Natural killer cell (primary cell): ENCODE results near the gene EREG. TPM values are rescaled to one million over a fixed set of nuclear protein-coding genes. Genes with fewer than 3 reads are reported as not detected.
"Not testable (repeated sequence)": the region's sequence is repeated elsewhere in the genome, so short reads cannot be mapped to it uniquely, and the experiment has no call there.

ENCODE experiments used
- ATAC-seq, 3 donors: fragments of 150-1000 bp in 2 of 3; fragments of 200-7000 bp in 1 of 3; cut with Tn5 transposase; 1 replicate in 1 of 3; 2 replicates in 2 of 3; pipeline ENCODE4 v1.10.0; 2021; ENCODE audit warnings: mild to moderate bottlenecking in 2 of 3, moderate library complexity in 2 of 3
- DNase-seq, 2 donors: peaks; one replicate each; pipeline versions ENCODE4 v3.0.0 to v3.0.0-alpha.2; 2013 to 2021; ENCODE audit warnings: mixed read lengths in 1 of 2
- H3K27ac ChIP-seq: one replicate; pipeline ENCODE4 v1.5.1; 2013; ENCODE audit warnings: mild to moderate bottlenecking, low read length
- H3K27me3 ChIP-seq: one replicate; pipeline ENCODE4 v1.6.1; 2013; ENCODE audit warnings: low read length; ENCODE audit not compliant: control insufficient read depth, insufficient read depth
- H3K36me3 ChIP-seq: one replicate; pipeline ENCODE4 v1.6.1; 2013; ENCODE audit warnings: low read length; ENCODE audit not compliant: control insufficient read depth, insufficient read depth
- H3K4me1 ChIP-seq: one replicate; pipeline ENCODE4 v1.6.1; 2013; ENCODE audit warnings: low read length; ENCODE audit not compliant: control insufficient read depth, insufficient read depth
- H3K4me3 ChIP-seq: one replicate; pipeline ENCODE4 v1.5.1; 2013; ENCODE audit warnings: low read length
- H3K9me3 ChIP-seq: one replicate; pipeline ENCODE4 v1.6.1; 2013; ENCODE audit warnings: low read length; ENCODE audit not compliant: control insufficient read depth, insufficient read depth
- H3K27ac Mint-ChIP-seq, 2 donors: one replicate each; pipeline ENCODE4 v1.8.0; 2022; ENCODE audit warnings: mild to moderate bottlenecking in 2 of 2, mixed read lengths in 2 of 2, moderate library complexity in 1 of 2
- H3K27me3 Mint-ChIP-seq, 2 donors: one replicate each; pipeline ENCODE4 v1.8.0; 2022; ENCODE audit warnings: low read depth in 2 of 2, mixed read lengths in 2 of 2
- H3K36me3 Mint-ChIP-seq: one replicate; pipeline ENCODE4 v1.8.0; 2022; ENCODE audit warnings: mixed read lengths
- H3K4me1 Mint-ChIP-seq, 2 donors: one replicate each; pipeline ENCODE4 v1.8.0; 2022; ENCODE audit warnings: mixed read lengths in 2 of 2
- H3K4me3 Mint-ChIP-seq: one replicate; pipeline ENCODE4 v1.8.0; 2022; ENCODE audit warnings: mild to moderate bottlenecking, moderate library complexity, mixed read lengths
- H3K9me3 Mint-ChIP-seq, 2 donors: one replicate each; pipeline ENCODE4 v1.8.0; 2022; ENCODE audit warnings: mixed read lengths in 2 of 2
- CTCF ChIP-seq: fragments of 200-600 bp; IDR thresholded peaks from one replicate; pipeline ENCODE4 v1.8.0; 2022; ENCODE audit warnings: antibody characterized with exemption
- WGBS: methylation state at CpG from one replicate; pipeline ENCODE4 v1.1.7; 2013; ENCODE audit warnings: missing lambda C conversion rate; ENCODE audit not compliant: insufficient coverage; 5-methylcytosine and 5-hydroxymethylcytosine counted together
- intact Hi-C: fragments of 100-400 bp; cut with micrococcal nuclease; formaldehyde crosslinking; loops from one replicate; pipeline ENCODE4 v1.14.2; 2022
- total RNA-seq, 4 donors: library from RNA; stranded (reverse); fragments of 120-200 nt in 1 of 4; gene quantifications; one replicate each; pipeline versions ENCODE4 v1.2.3 to v1.2.4, GENCODE V29; 2013 to 2022

The EREG gene
- total RNA-seq, 3 donors from 2014 or later (not counting 1 experiment from before 2014, with no cell fraction given), result 2.3 to 23.3 (median 6.4) TPM

- Histone ChIP-seq H3K4me1 (no peaks in the 10 kb centered on the region), H3K27ac (no peak overlapping the region), H3K36me3 (no peaks in the 10 kb centered on the region), H3K27me3 (peaks cover 2% of the 10 kb centered on the region), H3K9me3 (no peaks in the 10 kb centered on the region), H3K4me3 (no peak overlapping the region)
- Mint-ChIP-seq H3K36me3 (no peaks in the 10 kb centered on the region), H3K27ac (no peak overlapping the region), H3K9me3 (no peaks in the 10 kb centered on the region), H3K4me3 (no peak overlapping the region), H3K4me1 (no peaks in the 10 kb centered on the region), H3K27me3 (peaks cover 0 to 8% of the 10 kb centered on the region in 2 donors)
- peak in 1 of 3 donors; percentile 35 for ATAC-seq
- DNase-seq, result no peak
- 60% methylated on average over 4 of the region's 5 CpGs for WGBS
- no peak for TF ChIP-seq CTCF
- intact Hi-C loops, result no loop called here
Observed at GRCh38 chr4:74335341-74336021, 29.5 kb upstream of the EREG start.

- H3K27ac ChIP-seq, result no peak overlapping the region
- intact Hi-C loops, result no loop called here
- H3K27me3 Mint-ChIP-seq, result peaks cover 0 to 5% of the 10 kb centered on the region in 2 donors
Observed at GRCh38 chr4:74338792-74339333, 26.1 kb upstream of the EREG start.

GRCh38 chr4:74339501-74339900 lies 25.4 kb upstream of the EREG start:
- no peak for TF ChIP-seq CTCF
- Histone ChIP-seq H3K9me3 (peaks cover 9% of the 10 kb centered on the region), H3K4me3 (no peak overlapping the region), H3K27ac (no peak overlapping the region), H3K4me1 (no peaks in the 10 kb centered on the region), H3K27me3 (peaks cover 2% of the 10 kb centered on the region), H3K36me3 (no peaks in the 10 kb centered on the region)
- Mint-ChIP-seq H3K27ac (no peak overlapping the region), H3K4me3 (no peak overlapping the region), H3K36me3 (no peaks in the 10 kb centered on the region), H3K27me3 (peaks cover 0 to under 1% of the 10 kb centered on the region in 2 donors), H3K9me3 (peaks cover 1 to 2% of the 10 kb centered on the region in 2 donors), H3K4me1 (no peaks in the 10 kb centered on the region)
- DNase-seq (no peak), ATAC-seq (no peak)
- intact Hi-C loops, result no loop called here

More at GRCh38 chr4:74338792-74339333, 26.1 kb upstream of the EREG start:
- Histone ChIP-seq H3K9me3 (peaks cover 3% of the 10 kb centered on the region), H3K4me1 (no peaks in the 10 kb centered on the region), H3K27me3 (peaks cover 2% of the 10 kb centered on the region), H3K4me3 (no peak overlapping the region), H3K36me3 (no peaks in the 10 kb centered on the region)
- no peak overlapping the region for H3K27ac Mint-ChIP-seq
- TF ChIP-seq CTCF, result no peak
- no peaks in the 10 kb centered on the region for H3K36me3 Mint-ChIP-seq
- no peaks in the 10 kb centered on the region for H3K4me1 Mint-ChIP-seq
- ATAC-seq, result peak in 1 of 3 donors; percentile 62
- no peak overlapping the region for H3K4me3 Mint-ChIP-seq
- peaks cover 0 to 2% of the 10 kb centered on the region in 2 donors for H3K9me3 Mint-ChIP-seq
- no peak for DNase-seq
- no CpG with 5 or more reads among the region's 4 CpGs for WGBS

GRCh38 chr4:74340421-74340820 lies 24.5 kb upstream of the EREG start:
- H3K27me3 Mint-ChIP-seq, H3K9me3 Mint-ChIP-seq, ATAC-seq, intact Hi-C loops, H3K27ac ChIP-seq, H3K36me3 ChIP-seq, H3K27ac Mint-ChIP-seq, H3K27me3 ChIP-seq, H3K4me1 Mint-ChIP-seq, DNase-seq, H3K4me3 Mint-ChIP-seq, H3K4me3 ChIP-seq, H3K36me3 Mint-ChIP-seq, H3K4me1 ChIP-seq: not testable (repeated sequence)
- peaks cover 13% of the 10 kb centered on the region for H3K9me3 ChIP-seq
